Measurements from ENCODE around the gene ADAM22. TPM values are rescaled to one million over a fixed set of nuclear protein-coding genes. Genes with fewer than 3 reads are reported as not detected.

Gene ADAM22
- total RNA-seq, 1 experiment from 2014 or later, result 10.0 TPM

GRCh38 chr7:88057655-88058054, 123.6 kb downstream of the ADAM22 start:
- ATAC-seq, result no peak
- no TSS peak for BruUV-seq (replicated peaks)
- Histone ChIP-seq H3K4me3 (replicated peaks in 1 of 2; ENCODE audit: low read depth in 1 of 2, low read length in 2 of 2) (no peak overlapping the region), H3K79me2 (ENCODE audit: insufficient read depth, low read length) (no peaks in the 10 kb centered on the region), H3K36me3 (ENCODE audit: control insufficient read depth in 1 of 2, insufficient read depth in 2 of 2, low read length in 2 of 2) (no peaks in the 10 kb centered on the region), H3K4me2 (ENCODE audit: low read length) (no peak overlapping the region), H3K9me3 (ENCODE audit: control insufficient read depth in 1 of 2, insufficient read depth in 1 of 2, low read depth in 1 of 2, low read length in 2 of 2) (no peaks in the 10 kb centered on the region), H3K27ac (ENCODE audit: low read depth, low read length) (no peak overlapping the region), H3K27me3 (ENCODE audit: insufficient read depth, low read length) (no peaks in the 10 kb centered on the region), H4K20me1 (ENCODE audit: insufficient read depth) (no peaks in the 10 kb centered on the region), H3K4me1 (ENCODE audit: control insufficient read depth in 1 of 2, insufficient read depth in 2 of 2, low read length in 2 of 2) (no peaks in the 10 kb centered on the region), H2AFZ (ENCODE audit: low read depth, low read length, poor library complexity, severe bottlenecking) (no peak overlapping the region), H3K9me2 (ENCODE audit: insufficient read depth) (no peaks in the 10 kb centered on the region), H3K9ac (ENCODE audit: low read length) (no peak overlapping the region)
- no peak for DNase-seq (ENCODE audit: low read depth, low spot score)
- intact Hi-C loops (cut with micrococcal nuclease), result no loop called here
- ChIA-PET RAD21 (ENCODE audit: low non-redundant PET in 1 of 2, low total read pairs in 2 of 2, uncharacterized antibody in 2 of 2, unreplicated experiment in 2 of 2) (no interaction called here), POLR2A (no interaction called here), CTCF (no interaction called here)
- TF ChIP-seq SIN3A (IDR thresholded peaks at IDR 0.05; ENCODE audit: low read depth) (no peak), ZBTB33 (IDR thresholded peaks at IDR 0.05; ENCODE audit: extremely low read depth, insufficient replicate concordance, low read length) (no peak), CTCF (IDR thresholded peaks at IDR 0.05 in 2 of 3, conservative IDR thresholded peaks at IDR 0.05 in 1 of 3; ENCODE audit: borderline replicate concordance in 1 of 3, insufficient read depth in 1 of 3, low read depth in 2 of 3, low read length in 2 of 3) (no peak), EZH2phosphoT487 (IDR thresholded peaks at IDR 0.05; ENCODE audit: borderline replicate concordance) (no peak), JUND (IDR thresholded peaks at IDR 0.05) (no peak), POLR2AphosphoS5 (IDR thresholded peaks at IDR 0.05; ENCODE audit: low read depth, low read length) (no peak), ATF3 (IDR thresholded peaks at IDR 0.05) (no peak)
